GM18861 (cell line): ENCODE measurements around the gene FCHSD1.
"Not testable (repeated sequence)": the region's sequence is repeated elsewhere in the genome, so short reads cannot be mapped to it uniquely, and the experiment has no call there.

Source experiments
- ATAC-seq: cut with Tn5 transposase; IDR thresholded peaks from one replicate; pipeline ENCODE4 v1.9.1; 2021; ENCODE audit not compliant: unreplicated experiment

Gene FCHSD1

DNA sequence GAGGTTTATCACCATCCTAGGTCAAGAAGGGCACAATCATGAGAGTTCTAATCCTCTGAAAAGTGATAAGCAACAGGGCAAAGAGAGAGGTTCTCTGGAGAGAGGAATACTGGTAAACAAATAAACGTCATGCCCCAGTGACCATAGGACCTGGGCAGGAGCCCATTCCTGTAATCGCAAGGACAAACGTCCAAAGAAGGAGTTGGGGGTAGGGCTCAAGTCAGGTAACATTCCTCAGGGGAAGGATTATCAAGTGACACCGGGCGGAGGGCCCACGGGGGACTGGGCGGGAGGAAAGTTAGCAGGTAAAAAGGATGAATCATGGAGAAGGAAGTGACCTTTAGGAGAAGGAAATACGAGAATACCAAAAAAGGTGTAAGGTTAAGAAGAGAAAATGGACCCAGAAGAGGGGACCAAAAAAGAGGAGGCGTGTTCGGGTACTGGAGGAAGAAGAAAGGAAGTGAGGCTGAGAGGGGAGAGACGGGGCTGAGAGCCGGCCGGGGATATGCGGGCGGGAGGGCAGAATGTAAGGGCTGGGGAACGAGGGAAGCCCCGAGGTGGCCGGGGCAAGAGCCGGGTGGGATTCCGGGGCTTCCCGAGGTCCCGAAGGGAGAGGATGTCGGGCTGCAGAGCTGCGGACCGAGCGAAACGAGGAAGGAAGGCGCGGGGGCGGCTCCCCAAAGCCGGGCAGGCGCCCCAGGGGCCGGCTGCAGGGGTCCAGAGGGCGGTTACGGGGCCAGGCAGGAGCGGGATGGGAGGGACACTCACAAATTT is 33.0 kb downstream of the FCHSD1 start:
- peak; percentile 17 for ATAC-seq

DNA sequence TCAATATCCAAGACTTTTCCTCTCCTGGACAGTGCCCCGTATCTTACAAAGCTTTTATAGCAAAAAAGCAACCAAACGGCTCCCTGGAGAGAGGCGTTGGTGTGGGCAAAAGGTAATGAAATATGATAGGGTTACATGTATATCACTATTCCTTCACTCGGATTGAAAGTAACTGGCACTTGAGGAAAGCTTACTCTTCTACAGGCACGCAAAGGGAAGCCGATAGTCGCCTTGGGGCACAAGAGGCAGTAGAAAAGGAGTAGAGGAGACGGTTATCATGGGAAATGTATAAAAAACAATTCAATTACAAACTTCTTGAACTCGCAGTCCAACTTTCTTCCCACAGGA is 33.6 kb downstream of the FCHSD1 start:
- ATAC-seq: no peak

DNA sequence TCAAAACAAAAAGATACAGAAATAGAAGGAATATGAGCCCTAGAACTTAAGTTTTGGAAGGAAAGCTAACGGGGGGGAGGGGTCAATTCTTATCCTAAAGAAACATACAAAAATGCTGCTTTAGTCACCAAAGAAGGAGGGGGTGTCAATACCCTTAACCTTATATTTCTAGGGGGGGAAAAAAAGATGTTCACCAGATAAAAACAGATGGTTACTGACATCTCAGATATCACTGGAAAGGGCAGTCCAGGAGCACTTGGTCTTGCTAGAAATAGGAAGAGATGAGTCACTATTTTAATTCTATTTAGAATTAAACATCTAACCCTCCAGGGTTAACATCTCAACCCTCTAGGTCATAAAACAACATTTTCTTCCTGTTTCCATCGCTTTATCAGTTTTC is 34.1 kb downstream of the FCHSD1 start:
- ATAC-seq: no peak

DNA sequence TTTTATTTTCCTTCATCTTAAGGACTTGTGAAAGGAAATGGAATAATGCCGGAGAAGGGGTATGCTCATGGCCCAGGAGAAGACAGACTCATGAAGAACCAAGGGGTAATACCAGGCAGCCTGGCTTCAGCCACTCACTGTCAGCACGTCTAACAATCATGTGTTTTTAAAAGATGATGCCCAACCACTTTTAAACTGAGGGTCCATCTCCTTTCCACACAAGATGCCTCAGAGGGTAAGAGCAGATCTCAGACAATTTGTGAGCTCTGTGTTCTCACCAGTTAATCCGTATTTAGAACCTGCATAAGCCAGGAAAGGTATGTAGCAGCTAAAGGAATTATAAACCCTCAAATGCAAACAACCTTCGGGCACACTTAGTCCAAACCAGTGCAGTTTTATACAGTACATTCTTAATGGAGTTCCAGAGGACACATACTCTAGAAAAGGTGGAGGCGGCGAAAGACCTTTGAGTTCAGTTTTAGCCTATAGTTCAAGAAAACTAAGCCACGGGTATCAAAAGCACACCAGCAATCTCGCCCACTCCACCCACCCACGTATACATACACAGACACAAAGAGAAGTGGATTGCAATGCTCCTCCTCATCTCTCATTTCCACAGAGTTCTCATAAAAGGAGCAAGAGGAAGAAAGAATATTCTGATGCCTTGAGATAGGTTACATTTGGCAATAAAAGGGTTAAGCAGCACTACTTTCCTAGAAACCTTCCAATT is 35.1 kb downstream of the FCHSD1 start:
- no peak for ATAC-seq

DNA sequence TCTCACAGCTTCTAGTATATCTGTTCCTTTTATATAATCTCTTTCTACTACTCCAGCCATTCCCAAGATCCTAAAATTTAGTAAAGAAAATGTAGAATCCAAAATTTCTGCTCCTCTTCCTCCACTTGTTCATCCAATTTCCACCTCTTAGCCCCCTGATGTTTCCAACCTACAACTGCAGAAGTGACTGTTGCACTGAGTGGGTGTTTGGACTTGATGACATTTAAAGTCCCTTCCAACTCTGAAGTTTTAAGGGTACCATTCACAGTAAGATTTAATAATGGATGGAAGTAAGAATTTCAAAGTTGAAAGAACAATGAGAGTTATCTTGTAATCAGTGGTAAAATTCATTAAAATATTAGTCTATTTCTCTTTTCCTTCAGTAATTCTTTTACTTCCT is 37.9 kb downstream of the FCHSD1 start:
- ATAC-seq: no peak

DNA sequence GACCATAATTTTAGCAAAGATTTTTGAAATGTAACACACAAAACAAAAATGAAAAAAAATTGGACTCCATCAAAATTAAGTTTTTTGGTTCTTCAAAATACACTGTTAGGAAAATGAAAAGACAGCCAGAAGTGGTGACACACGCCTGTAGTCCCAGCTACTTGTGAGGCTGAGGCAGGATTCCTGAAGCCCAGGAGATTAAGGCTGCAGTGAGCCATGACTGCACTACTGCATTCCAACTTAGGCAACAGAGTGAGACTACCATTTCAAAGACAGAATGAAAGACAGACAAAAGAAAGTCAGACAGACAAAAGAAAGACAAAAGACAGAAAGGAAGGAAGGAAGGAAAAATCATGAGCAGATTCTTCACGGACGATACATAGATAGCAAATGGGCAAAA is 39.9 kb downstream of the FCHSD1 start:
- no peak for ATAC-seq

DNA sequence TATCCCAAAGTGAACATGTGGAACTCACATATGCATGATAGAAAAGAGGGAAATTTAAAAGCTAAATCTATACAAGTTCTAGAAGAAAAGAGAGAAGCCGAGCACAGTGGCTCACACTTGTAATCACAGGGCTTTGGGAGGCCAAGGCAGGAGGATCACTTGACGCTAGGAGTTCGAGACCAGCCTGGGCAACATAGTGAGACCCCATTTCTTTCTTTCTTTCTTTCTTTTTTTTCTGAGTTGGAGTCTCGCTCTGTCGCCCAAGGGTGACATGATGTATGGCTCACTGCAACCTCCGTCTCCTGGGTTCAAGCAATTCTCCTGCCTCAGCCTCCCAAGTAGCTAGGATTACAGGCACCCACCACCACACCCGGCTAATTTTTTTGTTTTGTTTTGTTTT is 41.3 kb downstream of the FCHSD1 start:
- ATAC-seq: not testable (repeated sequence)

DNA sequence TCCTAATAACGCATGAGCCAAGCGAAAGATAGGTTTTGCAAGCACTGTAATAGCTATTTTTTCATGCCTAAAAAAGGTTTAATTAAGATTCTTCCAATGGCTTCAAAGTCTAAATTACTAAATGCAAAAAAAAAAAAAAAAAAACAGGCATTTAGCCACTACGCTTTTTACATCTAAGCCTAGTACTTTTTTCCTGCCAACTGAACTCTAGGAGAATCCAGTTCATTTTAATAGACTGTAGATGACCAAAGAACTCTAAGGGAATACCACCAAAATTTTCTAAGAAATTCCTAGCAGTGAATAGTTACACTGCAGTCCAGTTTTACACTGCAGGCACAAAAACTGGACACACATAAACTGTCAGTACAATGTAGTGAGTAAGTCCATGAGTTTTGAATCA is 42.2 kb downstream of the FCHSD1 start:
- ATAC-seq: no peak

DNA sequence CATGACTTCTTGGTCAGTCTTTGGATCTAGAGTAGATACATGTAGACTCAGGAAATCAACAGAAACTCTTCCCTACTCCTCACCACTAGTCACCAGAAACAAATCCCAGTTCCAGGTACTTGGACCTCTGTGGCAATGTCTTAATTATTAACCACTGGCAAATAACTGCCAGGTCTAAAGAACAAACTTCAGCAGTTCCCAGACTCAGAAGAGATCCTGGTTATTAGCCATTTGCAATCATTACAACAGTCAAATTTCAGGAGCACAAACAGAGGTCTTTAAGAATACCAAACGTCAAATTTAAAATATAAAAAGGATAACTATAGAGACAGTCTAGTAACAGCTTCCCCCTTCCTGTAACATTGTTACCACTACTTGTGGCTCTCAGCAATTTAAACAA is 42.7 kb downstream of the FCHSD1 start:
- ATAC-seq: no peak

DNA sequence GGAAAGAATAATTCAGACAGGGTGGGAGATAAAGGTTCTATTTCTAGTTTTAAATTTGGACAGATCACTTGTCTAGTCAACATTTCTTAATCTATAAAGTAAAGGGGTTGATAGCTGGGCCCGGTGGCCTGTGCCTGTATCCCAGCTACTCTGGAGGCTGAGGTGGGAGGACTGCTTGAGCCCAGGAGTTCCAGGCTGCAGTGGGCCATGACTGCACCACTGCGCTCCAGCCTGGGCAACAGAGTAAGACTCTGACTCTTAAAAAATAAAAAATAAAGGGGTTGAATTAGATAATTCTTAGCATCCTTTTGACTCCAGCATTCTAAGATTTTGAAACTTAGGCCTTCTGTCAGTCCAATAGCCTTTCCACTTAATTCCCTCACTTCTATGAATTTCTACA is 43.2 kb downstream of the FCHSD1 start:
- ATAC-seq: no peak

DNA sequence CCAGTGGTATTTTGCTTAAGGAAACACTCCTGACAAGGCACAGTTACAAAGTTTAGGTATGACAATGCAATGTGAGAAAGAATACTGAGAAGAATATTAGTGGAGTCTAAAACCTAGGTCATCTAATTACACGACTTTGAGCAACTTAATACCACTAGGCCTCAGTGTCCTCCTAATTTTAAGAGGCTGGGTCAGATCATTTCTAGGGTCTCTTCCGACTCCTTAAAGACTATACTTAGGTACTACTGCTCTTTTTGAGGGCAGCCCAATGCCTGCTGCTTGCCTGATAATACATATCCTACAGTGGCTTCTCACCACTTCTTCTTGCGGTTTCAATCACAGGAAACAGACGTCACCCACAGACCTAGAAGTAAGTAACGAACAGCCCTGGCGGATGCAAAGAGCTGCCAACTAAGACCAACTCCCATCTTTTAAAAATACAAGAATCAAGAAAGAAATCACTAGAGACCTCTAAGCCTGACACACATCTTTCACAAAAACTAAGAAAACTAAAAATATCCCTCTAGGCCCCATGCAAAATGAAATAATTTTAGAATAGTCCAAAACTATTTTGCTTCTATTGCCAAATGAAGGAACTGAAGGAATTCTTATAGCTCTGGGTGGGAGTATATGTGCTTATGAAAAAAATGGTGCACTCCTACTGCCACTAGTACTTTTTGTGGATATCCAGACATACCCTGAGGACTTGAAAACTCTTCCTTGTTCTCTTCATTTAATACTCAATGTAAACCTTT is 45.5 kb downstream of the FCHSD1 start:
- ATAC-seq: peak; percentile 93

DNA sequence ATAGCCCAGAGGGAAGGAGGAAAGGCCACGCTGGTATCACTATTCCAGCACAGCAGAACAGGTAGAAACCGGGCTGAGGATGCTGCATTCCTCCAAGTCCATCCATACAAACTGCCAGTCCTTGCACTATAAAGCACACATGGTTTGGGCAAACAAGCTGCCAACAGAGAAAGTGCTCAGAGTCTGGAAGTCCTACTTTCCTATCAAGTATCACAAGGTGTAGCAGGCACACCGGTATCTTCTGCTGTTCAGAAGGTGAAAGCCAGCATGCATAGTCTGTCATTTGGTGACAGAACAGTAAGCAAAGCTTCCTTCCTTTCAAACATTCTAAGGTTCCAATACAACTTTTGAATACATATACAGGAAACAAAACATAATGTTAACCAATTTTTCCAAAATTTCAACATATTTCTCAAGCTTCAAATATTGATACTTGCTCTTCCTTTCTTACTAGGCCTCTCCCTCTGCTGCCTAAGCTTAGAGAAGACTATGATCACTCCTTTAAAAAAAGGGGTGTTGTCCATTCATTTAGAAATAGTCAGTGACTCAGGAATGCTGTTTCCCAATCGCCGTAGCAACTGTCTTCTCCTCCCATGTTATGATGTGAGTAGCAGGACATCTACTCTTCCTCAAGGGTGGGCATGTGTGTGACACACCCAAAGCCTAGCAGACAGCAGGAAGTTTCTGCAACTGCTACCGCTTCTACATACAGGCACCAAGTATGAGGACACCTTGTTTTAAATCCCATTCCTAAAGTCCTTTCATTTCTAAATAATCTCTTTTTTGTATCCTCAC is 47.1 kb downstream of the FCHSD1 start:
- ATAC-seq: no peak

DNA sequence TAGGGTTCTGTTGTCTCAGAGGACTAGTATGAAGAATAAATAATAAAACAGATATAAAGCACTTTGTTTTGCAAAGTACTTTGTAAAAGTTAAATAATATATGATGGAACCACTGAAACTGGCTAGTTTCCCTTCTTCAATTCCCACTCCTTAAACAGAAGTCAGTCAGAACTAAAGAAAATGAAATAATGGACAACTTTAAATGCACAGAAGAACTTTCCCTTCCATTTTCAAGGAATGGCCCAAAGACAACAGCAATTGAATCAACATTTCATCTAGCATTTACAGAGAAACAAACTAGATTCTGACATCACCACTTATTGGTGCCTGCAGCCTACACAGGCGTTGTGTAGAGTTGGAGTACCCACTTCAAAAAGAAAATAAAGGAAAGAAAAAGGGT is 48.6 kb downstream of the FCHSD1 start:
- ATAC-seq: no peak

DNA sequence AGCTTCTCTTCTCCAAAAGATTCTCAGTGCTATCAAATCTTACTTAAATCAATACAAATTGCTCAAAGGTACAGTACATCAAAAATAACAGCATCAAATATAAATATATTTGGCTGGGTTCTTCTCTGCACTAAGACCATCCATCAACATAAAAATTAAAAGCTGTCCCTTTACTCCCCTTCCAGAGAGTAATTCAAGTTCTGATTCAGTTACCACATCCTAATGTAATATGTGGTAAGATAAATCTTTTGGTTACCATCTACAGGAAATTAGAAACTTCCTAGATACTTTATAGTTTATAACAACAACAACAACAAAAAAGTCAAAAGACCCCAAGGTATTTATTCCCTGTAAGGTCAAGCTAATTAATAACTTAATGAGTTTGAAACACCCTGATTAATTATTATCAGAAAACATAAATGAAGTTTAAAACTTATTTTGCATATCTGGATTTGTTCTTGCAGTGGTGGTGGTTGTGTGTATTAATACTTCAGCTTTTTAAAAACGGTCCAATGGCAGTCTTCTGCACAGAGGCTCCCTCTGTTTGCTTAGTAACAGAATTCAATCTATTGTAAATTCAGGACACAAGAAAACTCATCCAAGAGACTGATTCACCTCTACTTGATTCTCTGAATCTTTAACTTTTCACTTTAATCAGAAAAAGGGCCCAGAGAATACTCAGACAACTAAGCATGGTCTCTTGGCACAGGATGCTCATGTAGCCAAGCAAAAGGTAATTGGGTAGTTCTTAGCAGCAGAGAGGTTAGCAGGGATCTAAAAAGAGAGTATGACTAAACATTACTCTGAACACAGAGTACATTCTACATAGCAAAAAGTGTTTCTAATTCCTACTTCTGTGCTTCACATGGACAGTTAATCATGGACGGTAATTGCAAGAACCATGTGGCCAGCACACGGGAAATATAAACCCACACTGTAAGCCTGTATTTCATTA is 52.5 kb downstream of the FCHSD1 start:
- ATAC-seq: no peak

DNA sequence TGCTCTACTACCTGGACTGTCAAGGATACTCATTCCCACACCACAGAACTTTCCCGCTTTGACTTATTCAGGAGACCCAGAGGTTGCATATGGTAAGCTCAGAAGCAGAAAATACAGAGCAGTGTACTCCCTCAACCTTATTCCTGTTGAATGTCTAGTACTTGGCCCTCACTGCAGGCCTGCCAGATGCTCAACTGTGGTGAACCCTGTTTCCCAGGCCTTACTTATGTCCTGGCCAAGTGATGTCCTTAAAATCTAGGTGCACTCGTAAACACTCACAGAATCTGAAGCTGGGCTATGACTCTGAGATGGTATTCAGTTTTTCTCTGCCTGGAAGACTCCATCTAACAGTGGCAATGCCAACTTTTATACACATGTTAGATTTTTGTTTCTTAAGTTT is 53.4 kb downstream of the FCHSD1 start:
- ATAC-seq: no peak

DNA sequence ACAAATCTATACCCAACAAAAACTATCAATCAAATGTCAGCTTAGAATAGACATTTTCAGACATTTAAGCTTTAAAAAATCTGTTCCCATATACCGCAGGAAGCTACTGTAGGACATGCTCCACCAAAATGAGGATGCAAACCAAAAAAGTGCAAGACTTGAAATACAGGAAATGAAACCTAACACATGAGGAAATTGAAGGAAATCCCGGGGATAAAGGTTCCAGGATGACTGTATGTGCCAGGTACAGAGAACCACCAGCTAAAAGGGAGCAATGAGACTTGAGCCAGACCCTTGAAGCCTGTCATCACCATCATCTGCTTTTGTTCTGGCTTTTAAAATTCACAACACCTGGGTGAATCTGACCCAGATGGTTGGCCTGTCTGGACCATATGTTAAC is 53.8 kb downstream of the FCHSD1 start:
- ATAC-seq: no peak

DNA sequence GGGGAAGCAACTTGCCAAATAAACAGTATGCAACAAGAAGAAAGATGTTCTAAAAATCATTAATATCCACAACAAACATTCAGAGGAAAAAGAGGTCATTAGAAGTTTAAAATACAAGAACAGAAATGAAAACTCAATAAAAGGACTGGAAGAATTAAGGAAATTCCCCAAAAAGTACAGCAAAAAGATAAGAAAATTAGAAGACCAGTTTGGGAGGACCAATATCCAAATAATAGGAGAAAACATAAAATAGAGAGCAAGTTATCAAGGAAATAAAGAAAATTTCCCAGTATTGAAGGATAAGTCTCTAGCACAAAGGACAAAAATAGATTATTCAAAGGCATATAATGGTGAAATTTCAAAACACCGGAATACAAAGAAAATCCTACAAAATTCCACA is 54.4 kb downstream of the FCHSD1 start:
- ATAC-seq: no peak

DNA sequence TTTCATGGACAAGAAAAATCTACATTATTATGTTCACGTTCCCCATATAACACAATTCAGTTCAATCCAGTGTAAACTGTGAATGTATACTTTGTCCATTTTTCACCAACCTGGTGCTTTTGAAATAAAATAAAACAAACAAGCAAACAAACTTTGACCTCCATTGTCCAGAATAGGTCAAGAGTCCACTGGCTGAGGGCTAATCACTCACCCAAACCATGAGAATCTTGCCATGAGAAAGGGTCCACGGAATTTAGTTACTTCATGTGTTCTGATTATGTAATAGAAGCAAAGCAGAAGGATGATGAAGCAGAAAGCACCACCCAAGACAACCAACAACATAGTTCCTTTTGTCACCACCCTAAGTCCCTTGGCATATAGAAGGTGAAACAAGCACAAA is 61.1 kb downstream of the FCHSD1 start:
- no peak for ATAC-seq
